A549 (cell line): ENCODE results near the gene PKN1. TPM values are rescaled to one million over a fixed set of nuclear protein-coding genes. Genes with fewer than 3 reads are reported as not detected.

Experiments
- ATAC-seq, 2 experiments: fragments of 200-7000 bp in 1 of 2; fragments of >200 bp in 1 of 2; cut with Nextera tagmentation in 1 of 2; cut with Tn5 transposase in 1 of 2; 3 replicates each; pipeline versions ENCODE4 v1.8.0 to v1.9.1; 2018 to 2020; ENCODE audit warnings: mild to moderate bottlenecking in 1 of 2, moderate library complexity in 1 of 2
- CTCF ChIA-PET: fragments of 300-600 bp; sonication (Branson Sonifier 250); formaldehyde crosslinking; extraction: SDS; loops from one replicate; lab custom pipeline; 2021; ENCODE audit warnings: antibody characterized with exemption, inconsistent platforms; lab: Yijun Ruan, JAX
- POLR2A ChIA-PET: fragments of 350-600 bp; formaldehyde crosslinking; extraction: SDS; loops from one replicate; lab custom pipeline; 2021; ENCODE audit warnings: antibody characterized with exemption, inconsistent platforms; lab: Yijun Ruan, JAX
- DNase-seq, 2 experiments: peaks; one replicate each; pipeline versions ENCODE4 v3.0.0 to v3.0.0-alpha.2; 2011 to 2016; ENCODE audit warnings: low read depth in 1 of 2, low spot score in 1 of 2
- FAIRE-seq: peaks from 2 replicates; lab custom pipeline; 2011; peaks lifted over from hg19 to GRCh38; lab: Jason Lieb, UNC
- H3K27ac ChIP-seq, 2 experiments: fragments of >200 bp; sonication (Bioruptor Twin); formaldehyde crosslinking; 3 replicates each; pipeline ENCODE4 v1.5.1; 2016 to 2017
- H3K4me1 ChIP-seq: fragments of >200 bp; sonication (Bioruptor Twin); formaldehyde crosslinking; 3 replicates; pipeline ENCODE4 v1.6.1; 2016
- H3K4me2 ChIP-seq: fragments of >200 bp; sonication (Bioruptor Twin); formaldehyde crosslinking; 3 replicates; pipeline ENCODE4 v1.6.1; 2016
- H3K4me3 ChIP-seq: fragments of >200 bp; sonication (Bioruptor Twin); formaldehyde crosslinking; 3 replicates; pipeline ENCODE4 v1.5.1; 2016
- H3K9me3 ChIP-seq: fragments of >200 bp; sonication (Bioruptor Twin); formaldehyde crosslinking; 3 replicates; pipeline ENCODE4 v1.6.1; 2016
- CEBPB ChIP-seq, 2 experiments: fragments of >200 bp in 1 of 2; sonication (Bioruptor Twin) in 1 of 2; formaldehyde crosslinking in 1 of 2; IDR thresholded peaks; 2 replicates each; pipeline ENCODE4 v1.6.1; 2012 to 2016
- E2F6 ChIP-seq: IDR thresholded peaks from 2 replicates; pipeline ENCODE4 v1.6.1; 2012; ENCODE audit warnings: low read depth, borderline replicate concordance
- EHF ChIP-seq: fragments of 250-450 bp; sonication (Bioruptor Pico); IDR thresholded peaks from 2 replicates; pipeline ENCODE4 v1.5.0; 2020; ENCODE audit warnings: mild to moderate bottlenecking
- FOSB ChIP-seq: fragments of 250-450 bp; sonication (Bioruptor Pico); IDR thresholded peaks from 2 replicates; pipeline ENCODE4 v1.5.0; 2020; ENCODE audit warnings: mild to moderate bottlenecking, moderate library complexity
- FOSL2 ChIP-seq, 2 experiments: fragments of 450-650 bp in 1 of 2; fragments of >200 bp in 1 of 2; sonication (Bioruptor Twin) in 1 of 2; formaldehyde crosslinking; IDR thresholded peaks; 2 replicates each; pipeline versions ENCODE4 v1.5.0 to v1.6.1; 2016 to 2020; ENCODE audit warnings: mild to moderate bottlenecking in 1 of 2, moderate library complexity in 1 of 2
- FOXS1 ChIP-seq: fragments of 250-450 bp; sonication (Bioruptor Pico); IDR thresholded peaks from 2 replicates; pipeline ENCODE4 v1.5.0; 2020; ENCODE audit warnings: mild to moderate bottlenecking, moderate library complexity
- HOXA7 ChIP-seq: fragments of 250-450 bp; sonication (Bioruptor Pico); IDR thresholded peaks from 2 replicates; pipeline ENCODE4 v1.5.0; 2020; ENCODE audit warnings: mild to moderate bottlenecking, moderate library complexity
- HOXB5 ChIP-seq: fragments of 250-450 bp; sonication (Bioruptor Pico); IDR thresholded peaks from 2 replicates; pipeline ENCODE4 v1.5.0; 2020; ENCODE audit warnings: mild to moderate bottlenecking, moderate library complexity
- JUNB ChIP-seq: fragments of >200 bp; sonication (Bioruptor Twin); formaldehyde crosslinking; IDR thresholded peaks from 2 replicates; pipeline ENCODE4 v1.6.1; 2016
- KDM5A ChIP-seq: fragments of 200-600 bp; sonication (generic); IDR thresholded peaks from 2 replicates; pipeline ENCODE4 v1.6.1; 2016; ENCODE audit warnings: antibody characterized with exemption, mild to moderate bottlenecking
- MAX ChIP-seq: IDR thresholded peaks from 2 replicates; pipeline ENCODE4 v1.6.1; 2012
- MYC ChIP-seq: IDR thresholded peaks from 2 replicates; pipeline ENCODE4 v1.6.1; 2012; ENCODE audit warnings: mild to moderate bottlenecking, inconsistent platforms, low read length, improper control_type of control experiment, borderline replicate concordance
- NR3C1 ChIP-seq: fragments of >200 bp; sonication (Bioruptor Twin); formaldehyde crosslinking; IDR thresholded peaks from 3 replicates; pipeline ENCODE4 v1.6.1; 2017
- POLR2AphosphoS2 ChIP-seq: conservative IDR thresholded peaks from 2 replicates; pipeline ENCODE4 v1.6.1; 2012; ENCODE audit warnings: low read length, improper control_type of control experiment, inconsistent platforms
- RAD21 ChIP-seq, 2 experiments: fragments of >200 bp in 1 of 2; sonication (Bioruptor Twin) in 1 of 2; formaldehyde crosslinking in 1 of 2; IDR thresholded peaks in 1 of 2; conservative IDR thresholded peaks in 1 of 2; 2 replicates in 1 of 2; 3 replicates in 1 of 2; pipeline ENCODE4 v1.6.1; 2012 to 2018; ENCODE audit warnings: inconsistent platforms in 1 of 2
- RFX5 ChIP-seq: fragments of 450-650 bp; IDR thresholded peaks from 2 replicates; pipeline ENCODE4 v1.7.1; 2014; ENCODE audit warnings: antibody characterized with exemption, mild to moderate bottlenecking, moderate library complexity
- RNF2 ChIP-seq: fragments of 200-600 bp; sonication (generic); IDR thresholded peaks from 2 replicates; pipeline ENCODE4 v1.6.1; 2016; ENCODE audit warnings: low read depth, mild to moderate bottlenecking, antibody characterized with exemption, moderate library complexity, borderline replicate concordance
- SMC3 ChIP-seq: fragments of >200 bp; sonication (Bioruptor Twin); formaldehyde crosslinking; IDR thresholded peaks from 3 replicates; pipeline ENCODE4 v1.6.1; 2018; ENCODE audit warnings: inconsistent platforms
- WGBS: methylation state at CpG from one replicate; pipeline ENCODE4 v1.1.6; 2017; ENCODE audit errors: missing lambda C conversion rate; 5-methylcytosine and 5-hydroxymethylcytosine counted together
- polyA plus RNA-seq, 4 experiments: library from polyadenylated mRNA; depleted of rRNA in 3 of 4; stranded (reverse); fragments of >200 nt; fragmentation: RNase III in 1 of 4; extraction: RNeasy Plus Mini Kit Qiagen cat#74134 plus additional on column Dnase treatment in 1 of 4; gene quantifications; 2 replicates in 3 of 4; 3 replicates in 1 of 4; pipeline ENCODE4 v1.2.3, GENCODE V29; 2011 to 2017
- TF ChIP-seq, protein P1 (sequence below): fragments of >200 bp; sonication (Bioruptor Twin); formaldehyde crosslinking; IDR thresholded peaks from 3 replicates; pipeline ENCODE4 v1.5.1; 2016
- TF ChIP-seq, protein P2 (sequence below): IDR thresholded peaks from 2 replicates; pipeline ENCODE4 v1.6.1; 2012

Gene PKN1
- polyA plus RNA-seq, 2 of the 4 experiments (the other 2 are of a cell fraction) = 33.4 to 37.3 TPM

GRCh38 chr19:14405758-14406644 is 27.1 kb upstream of the PKN1 start:
- CTCF ChIA-PET = interaction anchor here (0.5 to 3.9 kb wide), 26 partner anchors 10 to 321 kb away, joined by 3 to 22 read pairs (median 4); partner anchors contain the start of genes ADGRE5 and ASF1B
- Histone ChIP-seq H3K4me3 (no peak overlapping the region), H3K4me2 (no peak overlapping the region), H3K9me3 (no peaks in the 10 kb centered on the region)
- no peak for FAIRE-seq
- TF ChIP-seq E2F6 (no peak), RAD21 (conservative IDR thresholded peaks at IDR 0.05 in 1 of 2, IDR thresholded peaks at IDR 0.05 in 1 of 2) (peak; percentile 64 to 70), FOSL2 (IDR thresholded peaks at IDR 0.05) (no peak), FOSL2 (CRISPR knock-in tag; IDR thresholded peaks at IDR 0.05) (no peak), FOSB (CRISPR knock-in tag) (no peak), CEBPB (IDR thresholded peaks at IDR 0.05) (no peak), MAX (peak; percentile 45; the same call in 1 of the 2 replicates), RFX5 (no peak), SMC3 (peak; percentile 68)
- TF ChIP-seq, protein P1, sequence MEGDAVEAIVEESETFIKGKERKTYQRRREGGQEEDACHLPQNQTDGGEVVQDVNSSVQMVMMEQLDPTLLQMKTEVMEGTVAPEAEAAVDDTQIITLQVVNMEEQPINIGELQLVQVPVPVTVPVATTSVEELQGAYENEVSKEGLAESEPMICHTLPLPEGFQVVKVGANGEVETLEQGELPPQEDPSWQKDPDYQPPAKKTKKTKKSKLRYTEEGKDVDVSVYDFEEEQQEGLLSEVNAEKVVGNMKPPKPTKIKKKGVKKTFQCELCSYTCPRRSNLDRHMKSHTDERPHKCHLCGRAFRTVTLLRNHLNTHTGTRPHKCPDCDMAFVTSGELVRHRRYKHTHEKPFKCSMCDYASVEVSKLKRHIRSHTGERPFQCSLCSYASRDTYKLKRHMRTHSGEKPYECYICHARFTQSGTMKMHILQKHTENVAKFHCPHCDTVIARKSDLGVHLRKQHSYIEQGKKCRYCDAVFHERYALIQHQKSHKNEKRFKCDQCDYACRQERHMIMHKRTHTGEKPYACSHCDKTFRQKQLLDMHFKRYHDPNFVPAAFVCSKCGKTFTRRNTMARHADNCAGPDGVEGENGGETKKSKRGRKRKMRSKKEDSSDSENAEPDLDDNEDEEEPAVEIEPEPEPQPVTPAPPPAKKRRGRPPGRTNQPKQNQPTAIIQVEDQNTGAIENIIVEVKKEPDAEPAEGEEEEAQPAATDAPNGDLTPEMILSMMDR = peak; percentile 60
- TF ChIP-seq, all 56 proteins: peak for 4
- H3K27ac ChIP-seq = peak overlapping the region in 1 of 2 experiments; percentile 56; a peak in 1 of 6 replicates
- POLR2A ChIA-PET = no interaction called here
- peak; percentile 47 to 75 for ATAC-seq
- H3K4me1 ChIP-seq = no peaks in the 10 kb centered on the region
- DNase-seq = peak; percentile 71 to 88
- 72% methylated on average over 23 of the region's 61 CpGs for WGBS

GRCh38 chr19:14406645-14407401 is 26.3 kb upstream of the PKN1 start:
- FAIRE-seq (no peak), DNase-seq (no peak), ATAC-seq (no peak)
- Histone ChIP-seq H3K4me1 (no peaks in the 10 kb centered on the region), H3K9me3 (no peaks in the 10 kb centered on the region), H3K27ac (no peak overlapping the region), H3K4me2 (no peak overlapping the region), H3K4me3 (no peak overlapping the region)
- CTCF ChIA-PET = interaction anchor here (0.6 to 3.9 kb wide), 18 partner anchors 9 to 270 kb away, joined by 3 to 22 read pairs (median 4); partner anchors contain the start of genes ADGRE5 and ASF1B
- 96% methylated on average over 27 of the region's 27 CpGs for WGBS
- POLR2A ChIA-PET = no interaction called here
- no peak for TF ChIP-seq HOXB5
- no peak for TF ChIP-seq RNF2
- no peak for TF ChIP-seq CEBPB (IDR thresholded peaks at IDR 0.05)
- TF ChIP-seq POLR2AphosphoS2 = no peak
- no peak for TF ChIP-seq RFX5
- no peak for TF ChIP-seq FOSL2 (IDR thresholded peaks at IDR 0.05)
- TF ChIP-seq FOSL2 (CRISPR knock-in tag; IDR thresholded peaks at IDR 0.05) = no peak
- no peak for TF ChIP-seq SMC3
- no peak for TF ChIP-seq MYC
- TF ChIP-seq, protein P2, sequence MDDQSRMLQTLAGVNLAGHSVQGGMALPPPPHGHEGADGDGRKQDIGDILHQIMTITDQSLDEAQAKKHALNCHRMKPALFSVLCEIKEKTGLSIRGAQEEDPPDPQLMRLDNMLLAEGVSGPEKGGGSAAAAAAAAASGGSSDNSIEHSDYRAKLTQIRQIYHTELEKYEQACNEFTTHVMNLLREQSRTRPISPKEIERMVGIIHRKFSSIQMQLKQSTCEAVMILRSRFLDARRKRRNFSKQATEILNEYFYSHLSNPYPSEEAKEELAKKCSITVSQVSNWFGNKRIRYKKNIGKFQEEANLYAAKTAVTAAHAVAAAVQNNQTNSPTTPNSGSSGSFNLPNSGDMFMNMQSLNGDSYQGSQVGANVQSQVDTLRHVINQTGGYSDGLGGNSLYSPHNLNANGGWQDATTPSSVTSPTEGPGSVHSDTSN = no peak
- TF ChIP-seq FOXS1 (CRISPR knock-in tag) = no peak
- no peak for TF ChIP-seq HOXA7
- no peak for TF ChIP-seq JUNB
- TF ChIP-seq KDM5A = no peak
- no peak for TF ChIP-seq EHF (CRISPR knock-in tag)
- TF ChIP-seq NR3C1 = no peak
- TF ChIP-seq, all 56 proteins: peak for 0
